Measurements from ENCODE around the gene CRHR1.
A peak's percentile ranks its signal among the peaks of the same experiment; 100 is the strongest.

The CRHR1 gene

DNA sequence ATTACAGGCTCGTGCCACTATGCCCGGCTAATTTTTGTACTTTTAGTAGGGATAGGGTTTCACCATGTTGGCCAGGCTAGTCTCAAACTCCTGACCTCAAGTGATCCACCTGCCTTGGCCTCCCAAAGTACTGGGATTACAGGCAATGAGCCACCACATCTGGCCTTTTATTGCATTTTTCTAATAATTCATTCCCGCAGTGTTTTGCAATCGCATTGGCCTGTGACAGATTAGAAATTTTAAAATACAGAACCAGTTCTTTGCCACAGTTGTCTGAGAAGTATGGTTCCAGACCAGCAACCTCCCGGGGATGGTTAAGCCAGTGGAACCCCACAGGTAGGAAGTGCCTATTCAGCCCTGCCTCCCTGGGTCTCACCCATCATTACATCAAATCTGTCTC lies 3.2 kb upstream of the CRHR1 start:
- Histone ChIP-seq H3K27me3 (ENCODE audit: insufficient read depth, low read length) (peaks cover 47% of the 10 kb centered on the region), H3K36me3 (ENCODE audit: insufficient read depth, low read length) (no peaks in the 10 kb centered on the region), H3K4me1 (ENCODE audit: insufficient read depth, low read length) (no peaks in the 10 kb centered on the region), H3K27ac (ENCODE audit: low read depth, low read length) (no peak overlapping the region), H3K4me3 (ENCODE audit: low read length) (no peak overlapping the region), H3K9ac (ENCODE audit: low read depth, low read length) (no peak overlapping the region), H3K9me3 (ENCODE audit: insufficient read depth, low read depth, low read length) (no peaks in the 10 kb centered on the region)
- WGBS = 72% methylated on average over 5 of the region's 5 CpGs

DNA sequence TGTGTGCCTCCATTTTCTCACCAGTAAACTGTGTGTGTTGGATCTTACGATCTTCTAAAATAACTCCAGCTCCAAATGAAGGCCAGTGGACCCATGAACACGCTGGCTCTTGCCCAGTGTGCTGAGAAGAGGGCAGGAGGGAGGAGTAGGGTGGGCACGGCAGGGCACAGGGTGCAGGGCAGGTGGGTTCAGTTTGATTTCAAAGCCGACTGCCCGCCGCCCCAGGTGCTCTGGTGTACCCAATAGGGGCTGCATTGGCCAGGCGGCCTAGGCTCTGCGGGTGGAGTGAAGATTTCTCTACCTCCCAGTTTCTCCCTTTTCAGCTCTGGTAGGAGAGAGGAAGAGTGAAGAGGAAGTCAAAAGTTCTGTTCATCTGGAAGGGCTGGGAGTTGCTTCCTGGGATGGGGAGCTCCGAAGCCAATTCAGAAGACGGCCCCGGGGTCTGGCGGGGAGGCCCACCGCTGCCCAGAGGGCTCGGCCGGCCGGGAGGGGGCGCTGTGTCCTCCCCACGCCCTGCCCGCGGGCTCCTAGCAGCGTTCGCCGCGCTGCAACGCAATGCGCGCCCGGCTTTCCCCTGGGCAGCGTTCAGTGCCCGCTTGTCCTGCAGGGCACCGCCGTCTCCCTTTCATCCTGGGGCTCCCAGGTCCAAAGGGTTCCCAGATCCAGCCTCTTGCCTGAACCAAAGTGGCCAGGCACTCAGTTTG lies 1.1 kb upstream of the CRHR1 start:
- WGBS = 19% methylated on average over 30 of the region's 32 CpGs

DNA sequence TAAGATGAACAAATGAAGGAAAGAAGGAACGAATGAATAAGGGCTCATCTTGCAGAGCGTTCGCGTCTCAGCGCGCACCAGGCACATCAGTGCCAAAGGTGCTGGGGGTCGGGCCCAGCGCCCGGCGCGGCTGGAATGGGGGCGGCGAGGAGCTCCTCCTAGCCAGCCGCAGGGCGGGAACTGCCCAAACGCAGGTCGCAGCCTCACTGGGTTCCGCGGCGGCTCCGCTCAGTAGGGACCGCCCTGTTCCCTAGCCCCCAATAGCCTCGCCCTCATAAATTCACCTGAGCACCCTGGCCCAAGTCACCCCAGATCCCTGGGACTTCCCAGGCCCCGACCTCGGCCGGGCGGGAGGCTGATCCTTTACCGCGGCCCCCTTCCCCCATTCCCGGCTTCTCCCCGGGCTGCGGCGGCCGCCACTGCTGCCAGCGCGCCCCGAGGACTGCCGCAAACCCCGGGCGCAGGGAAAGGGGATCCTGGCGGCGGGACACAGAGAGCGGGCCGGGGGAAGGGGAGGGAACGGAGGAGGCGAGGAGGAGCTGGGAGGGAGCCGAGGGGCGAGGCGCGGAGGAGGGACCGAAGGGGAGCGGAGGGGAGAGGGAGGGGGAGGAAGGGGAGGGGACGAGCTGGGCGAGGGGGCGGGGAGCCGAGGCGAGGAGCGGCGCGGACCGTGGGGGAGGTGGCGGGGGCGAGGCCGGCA lies 377 bp upstream of the CRHR1 start:
- WGBS = under 1% methylated on average over 64 of the region's 64 CpGs
- H3K9ac ChIP-seq (ENCODE audit: low read depth, low read length) = peak overlapping the region; percentile 45; the same call in 1 of the 2 replicates

More for the DNA sequence above, 1.1 kb upstream of the CRHR1 start:
- Histone ChIP-seq H3K9ac (ENCODE audit: low read depth, low read length) (peak overlapping the region; percentile 45; the same call in 1 of the 2 replicates), H3K36me3 (ENCODE audit: insufficient read depth, low read length) (no peaks in the 10 kb centered on the region), H3K4me1 (ENCODE audit: insufficient read depth, low read length) (0 out of 2 replicates have a peak, but pooled peaks cover 3% of the 10 kb centered on the region), H3K4me3 (ENCODE audit: low read length) (peak overlapping the region; percentile 71), H3K27me3 (ENCODE audit: insufficient read depth, low read length) (peaks cover 68% of the 10 kb centered on the region), H3K27ac (ENCODE audit: low read depth, low read length) (no peak overlapping the region), H3K9me3 (ENCODE audit: insufficient read depth, low read depth, low read length) (no peaks in the 10 kb centered on the region)

DNA sequence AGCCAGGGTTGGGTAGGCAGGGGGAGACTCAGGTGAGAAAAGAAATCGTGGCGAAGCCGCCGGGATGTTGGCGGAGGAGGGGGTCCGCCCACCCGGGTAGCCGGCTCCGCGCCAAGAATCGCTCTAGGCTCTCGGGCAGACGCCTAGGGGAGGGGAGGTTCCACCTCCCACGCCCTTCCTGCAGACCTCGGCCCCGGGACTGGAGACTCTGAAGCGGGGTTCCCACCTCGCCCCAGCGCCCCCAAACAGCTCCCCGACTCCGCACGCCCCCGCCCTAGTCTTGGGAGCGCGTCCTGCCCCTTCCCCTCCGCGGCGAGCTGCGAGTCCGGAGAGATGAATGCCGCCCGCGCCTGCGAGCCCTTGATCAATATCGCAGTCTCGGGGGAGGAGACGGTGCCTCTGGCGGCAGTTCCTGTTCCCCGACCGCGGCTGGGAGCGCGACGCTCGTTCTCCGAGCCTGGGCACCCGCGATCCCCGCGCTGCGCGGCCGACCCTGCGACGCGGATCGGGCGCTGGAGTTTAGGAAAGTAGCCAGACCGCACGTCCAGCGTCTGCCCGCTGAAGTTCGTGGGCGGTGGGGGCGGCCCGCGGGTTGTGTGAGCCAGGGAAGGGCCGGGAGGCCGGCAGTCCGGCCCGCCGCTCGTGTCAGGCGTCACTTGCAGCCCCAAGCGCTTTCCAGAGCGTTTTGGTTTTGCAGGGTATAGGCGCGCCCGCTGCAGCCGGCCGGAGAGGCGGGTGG lies 790 bp downstream of the CRHR1 start:
- no peak overlapping the region for H3K27ac ChIP-seq (ENCODE audit: low read depth, low read length)
- WGBS = under 1% methylated on average over 82 of the region's 82 CpGs
- 0 out of 2 replicates have a peak, but pooled peaks cover 3% of the 10 kb centered on the region for H3K4me1 ChIP-seq (ENCODE audit: insufficient read depth, low read length)
- H3K9me3 ChIP-seq (ENCODE audit: insufficient read depth, low read depth, low read length) = no peaks in the 10 kb centered on the region
- H3K27me3 ChIP-seq (ENCODE audit: insufficient read depth, low read length) = peaks cover 83% of the 10 kb centered on the region
- H3K36me3 ChIP-seq (ENCODE audit: insufficient read depth, low read length) = no peaks in the 10 kb centered on the region
- no peak overlapping the region for H3K9ac ChIP-seq (ENCODE audit: low read depth, low read length)
- peak overlapping the region; percentile 52 for H3K4me3 ChIP-seq (ENCODE audit: low read length)

More for the DNA sequence above, 377 bp upstream of the CRHR1 start:
- H3K9me3 ChIP-seq (ENCODE audit: insufficient read depth, low read depth, low read length) = no peaks in the 10 kb centered on the region
- 0 out of 2 replicates have a peak, but pooled peaks cover 3% of the 10 kb centered on the region for H3K4me1 ChIP-seq (ENCODE audit: insufficient read depth, low read length)
- H3K36me3 ChIP-seq (ENCODE audit: insufficient read depth, low read length) = no peaks in the 10 kb centered on the region
- H3K4me3 ChIP-seq (ENCODE audit: low read length) = peak overlapping the region; percentile 71
- no peak overlapping the region for H3K27ac ChIP-seq (ENCODE audit: low read depth, low read length)
- peaks cover 75% of the 10 kb centered on the region for H3K27me3 ChIP-seq (ENCODE audit: insufficient read depth, low read length)

DNA sequence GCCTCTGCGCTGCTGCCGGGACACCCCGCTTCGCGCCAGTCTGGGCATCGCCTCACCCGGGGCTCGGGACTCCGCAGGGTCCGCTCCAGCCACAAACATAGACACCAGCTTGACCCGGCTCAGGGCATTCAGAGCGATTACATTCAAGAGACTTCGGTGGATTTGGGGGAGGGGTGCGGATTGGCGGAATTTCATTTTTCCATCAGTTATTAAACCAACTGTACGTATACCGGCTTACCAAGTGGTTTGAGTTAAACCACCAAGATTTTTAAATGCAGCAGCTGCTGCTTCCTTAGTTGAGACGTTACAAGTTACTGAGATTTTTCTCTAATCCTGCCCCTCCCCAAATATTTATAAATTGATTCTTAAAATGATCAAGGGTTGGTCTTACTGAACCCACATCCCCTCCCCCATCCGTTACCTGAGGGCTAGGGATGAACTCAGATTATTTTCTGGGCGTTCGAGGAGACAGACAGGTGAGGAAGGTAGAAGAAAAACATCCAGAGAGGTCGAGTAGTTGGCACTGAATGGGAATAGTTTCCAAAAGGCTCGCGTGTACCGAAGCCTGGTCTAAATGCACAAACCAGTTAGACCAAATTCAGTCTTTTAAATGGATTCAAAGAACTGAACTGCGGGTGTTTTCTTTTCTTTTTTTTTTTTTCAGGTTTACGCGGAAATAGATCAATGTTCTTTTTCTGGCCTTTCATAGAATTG lies 1.5 kb downstream of the CRHR1 start:
- no peaks in the 10 kb centered on the region for H3K9me3 ChIP-seq (ENCODE audit: insufficient read depth, low read depth, low read length)
- no peaks in the 10 kb centered on the region for H3K36me3 ChIP-seq (ENCODE audit: insufficient read depth, low read length)
- H3K4me3 ChIP-seq (ENCODE audit: low read length) = peak overlapping the region; percentile 52
- 27% methylated on average over 26 of the region's 28 CpGs for WGBS
- peaks cover 83% of the 10 kb centered on the region for H3K27me3 ChIP-seq (ENCODE audit: insufficient read depth, low read length)
- no peak overlapping the region for H3K9ac ChIP-seq (ENCODE audit: low read depth, low read length)
- H3K4me1 ChIP-seq (ENCODE audit: insufficient read depth, low read length) = 0 out of 2 replicates have a peak, but pooled peaks cover 3% of the 10 kb centered on the region
- no peak overlapping the region for H3K27ac ChIP-seq (ENCODE audit: low read depth, low read length)

DNA sequence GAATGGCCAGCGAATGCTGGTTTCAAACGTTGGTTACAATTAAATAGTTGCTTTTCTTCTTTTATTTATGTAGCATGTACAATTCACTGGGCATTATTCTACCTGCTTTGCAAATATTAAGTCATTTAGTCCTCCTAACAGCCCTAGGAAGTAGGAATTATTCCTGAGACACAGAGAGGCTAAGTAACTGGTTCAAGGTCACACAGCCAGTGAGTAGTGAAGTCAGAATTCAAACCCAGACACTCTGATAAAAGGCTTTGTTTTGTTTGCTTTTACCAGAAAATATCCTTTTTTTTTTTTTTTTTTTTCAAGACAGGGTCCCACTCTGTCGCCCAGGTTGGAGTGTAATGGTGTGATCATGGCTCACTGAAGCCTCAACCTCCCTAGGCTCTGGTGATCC lies 2.2 kb downstream of the CRHR1 start:
- Histone ChIP-seq H3K27ac (ENCODE audit: low read depth, low read length) (no peak overlapping the region), H3K27me3 (ENCODE audit: insufficient read depth, low read length) (peaks cover 86% of the 10 kb centered on the region), H3K4me3 (ENCODE audit: low read length) (no peak overlapping the region), H3K9me3 (ENCODE audit: insufficient read depth, low read depth, low read length) (no peaks in the 10 kb centered on the region), H3K36me3 (ENCODE audit: insufficient read depth, low read length) (no peaks in the 10 kb centered on the region), H3K9ac (ENCODE audit: low read depth, low read length) (no peak overlapping the region), H3K4me1 (ENCODE audit: insufficient read depth, low read length) (0 out of 2 replicates have a peak, but pooled peaks cover 3% of the 10 kb centered on the region)
- WGBS = 82% methylated on average over 2 of the region's 3 CpGs

DNA sequence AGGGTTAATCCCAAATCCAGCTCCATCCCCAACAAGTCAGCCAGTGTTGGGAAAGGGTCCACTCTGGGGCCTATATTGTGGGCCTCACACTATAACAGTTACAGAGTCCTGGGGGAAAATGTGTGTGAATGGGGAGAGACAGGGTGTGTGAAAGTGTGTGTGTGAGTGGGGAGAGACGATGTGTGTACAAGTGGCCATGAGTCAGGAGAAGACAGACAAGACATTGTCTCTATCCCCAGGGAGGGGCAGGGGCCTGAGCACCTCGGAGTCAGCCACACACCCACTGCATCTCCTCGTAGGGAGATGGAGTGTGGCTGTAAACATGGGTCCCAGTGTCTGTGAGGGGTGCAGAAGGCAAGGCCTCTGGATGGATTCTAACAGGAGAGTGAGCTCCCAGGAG lies 2.9 kb downstream of the CRHR1 start:
- Histone ChIP-seq H3K27ac (ENCODE audit: low read depth, low read length) (no peak overlapping the region), H3K4me1 (ENCODE audit: insufficient read depth, low read length) (0 out of 2 replicates have a peak, but pooled peaks cover 3% of the 10 kb centered on the region), H3K9me3 (ENCODE audit: insufficient read depth, low read depth, low read length) (no peaks in the 10 kb centered on the region), H3K27me3 (ENCODE audit: insufficient read depth, low read length) (peaks cover 85% of the 10 kb centered on the region), H3K4me3 (ENCODE audit: low read length) (no peak overlapping the region), H3K36me3 (ENCODE audit: insufficient read depth, low read length) (no peaks in the 10 kb centered on the region), H3K9ac (ENCODE audit: low read depth, low read length) (no peak overlapping the region)
- WGBS = 59% methylated on average over 3 of the region's 3 CpGs

DNA sequence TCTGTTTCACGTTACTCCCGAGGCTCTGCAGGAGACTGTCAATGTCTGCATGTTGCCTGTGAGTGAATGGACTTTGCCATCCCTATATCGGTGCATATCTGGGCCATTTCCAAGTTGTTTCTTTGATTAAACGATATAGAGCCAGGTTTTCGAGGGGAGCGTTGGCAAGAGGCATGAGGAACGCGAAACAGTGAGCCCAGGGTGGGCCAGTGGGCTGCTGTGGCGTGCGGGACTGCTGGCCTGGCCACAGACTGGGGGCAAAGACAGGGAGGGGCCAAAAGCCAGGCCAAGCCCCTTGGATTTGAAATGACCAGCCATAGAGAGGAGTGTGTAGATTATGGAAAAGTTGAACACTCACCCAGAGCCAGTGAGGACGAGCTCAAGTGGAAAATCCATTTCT lies 3.5 kb downstream of the CRHR1 start:
- H3K9ac ChIP-seq (ENCODE audit: low read depth, low read length) = no peak overlapping the region
- H3K4me3 ChIP-seq (ENCODE audit: low read length) = no peak overlapping the region
- WGBS = 70% methylated on average over 10 of the region's 11 CpGs
- no peaks in the 10 kb centered on the region for H3K9me3 ChIP-seq (ENCODE audit: insufficient read depth, low read depth, low read length)
- H3K4me1 ChIP-seq (ENCODE audit: insufficient read depth, low read length) = 0 out of 2 replicates have a peak, but pooled peaks cover 3% of the 10 kb centered on the region
- no peaks in the 10 kb centered on the region for H3K36me3 ChIP-seq (ENCODE audit: insufficient read depth, low read length)
- H3K27me3 ChIP-seq (ENCODE audit: insufficient read depth, low read length) = peaks cover 79% of the 10 kb centered on the region
- no peak overlapping the region for H3K27ac ChIP-seq (ENCODE audit: low read depth, low read length)

DNA sequence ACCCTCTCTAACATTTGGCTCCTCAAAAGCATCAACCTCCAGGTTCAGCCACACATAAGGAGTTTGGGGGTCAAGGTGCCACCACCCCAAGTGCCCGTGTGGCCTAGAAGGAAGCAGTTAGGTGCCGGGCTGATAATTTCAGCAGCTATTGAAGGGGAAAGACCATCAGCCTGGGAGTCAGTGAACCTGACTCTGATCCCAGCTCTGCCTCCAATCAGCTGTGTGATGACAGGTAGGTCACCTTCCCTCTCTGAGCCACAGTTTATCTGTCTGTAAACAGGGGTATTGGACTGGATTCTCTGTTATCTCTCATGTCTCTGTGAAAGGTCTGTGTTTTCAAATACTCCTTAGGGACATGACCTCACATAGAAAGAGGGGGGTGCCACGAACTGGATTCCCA lies 3.9 kb downstream of the CRHR1 start:
- no peak overlapping the region for H3K9ac ChIP-seq (ENCODE audit: low read depth, low read length)
- peaks cover 75% of the 10 kb centered on the region for H3K27me3 ChIP-seq (ENCODE audit: insufficient read depth, low read length)
- H3K9me3 ChIP-seq (ENCODE audit: insufficient read depth, low read depth, low read length) = no peaks in the 10 kb centered on the region
- H3K4me3 ChIP-seq (ENCODE audit: low read length) = no peak overlapping the region
- H3K27ac ChIP-seq (ENCODE audit: low read depth, low read length) = no peak overlapping the region
- WGBS = 84% methylated on average over 3 of the region's 3 CpGs
- H3K36me3 ChIP-seq (ENCODE audit: insufficient read depth, low read length) = no peaks in the 10 kb centered on the region
- H3K4me1 ChIP-seq (ENCODE audit: insufficient read depth, low read length) = 0 out of 2 replicates have a peak, but pooled peaks cover 3% of the 10 kb centered on the region

DNA sequence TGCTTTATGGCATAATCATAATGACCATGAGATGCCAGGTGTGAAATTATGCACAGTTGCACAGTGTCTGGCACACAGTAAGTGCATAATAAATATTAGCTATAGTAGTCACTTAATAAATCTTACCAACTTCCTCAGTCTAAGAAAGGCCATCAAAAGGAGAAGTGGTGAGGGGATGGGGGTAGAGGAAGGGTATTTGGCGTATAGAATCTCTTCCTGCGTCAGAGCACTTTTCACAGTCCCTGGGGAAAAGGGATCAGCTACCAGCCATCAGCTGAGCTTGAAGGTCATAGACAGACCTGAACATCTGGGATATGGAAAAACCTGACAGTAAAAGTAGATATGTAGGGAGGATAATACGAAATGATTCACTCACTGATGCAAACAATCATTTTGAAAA lies 5.8 kb downstream of the CRHR1 start:
- Histone ChIP-seq H3K4me3 (ENCODE audit: low read length) (no peak overlapping the region), H3K9me3 (ENCODE audit: insufficient read depth, low read depth, low read length) (no peaks in the 10 kb centered on the region), H3K27ac (ENCODE audit: low read depth, low read length) (no peak overlapping the region), H3K9ac (ENCODE audit: low read depth, low read length) (no peak overlapping the region), H3K27me3 (ENCODE audit: insufficient read depth, low read length) (peaks cover 59% of the 10 kb centered on the region), H3K4me1 (ENCODE audit: insufficient read depth, low read length) (0 out of 2 replicates have a peak, but pooled peaks cover 3% of the 10 kb centered on the region), H3K36me3 (ENCODE audit: insufficient read depth, low read length) (no peaks in the 10 kb centered on the region)
- WGBS = 94% methylated on average over 2 of the region's 3 CpGs
